ENCODE results near the gene GTPBP8.

DNA sequence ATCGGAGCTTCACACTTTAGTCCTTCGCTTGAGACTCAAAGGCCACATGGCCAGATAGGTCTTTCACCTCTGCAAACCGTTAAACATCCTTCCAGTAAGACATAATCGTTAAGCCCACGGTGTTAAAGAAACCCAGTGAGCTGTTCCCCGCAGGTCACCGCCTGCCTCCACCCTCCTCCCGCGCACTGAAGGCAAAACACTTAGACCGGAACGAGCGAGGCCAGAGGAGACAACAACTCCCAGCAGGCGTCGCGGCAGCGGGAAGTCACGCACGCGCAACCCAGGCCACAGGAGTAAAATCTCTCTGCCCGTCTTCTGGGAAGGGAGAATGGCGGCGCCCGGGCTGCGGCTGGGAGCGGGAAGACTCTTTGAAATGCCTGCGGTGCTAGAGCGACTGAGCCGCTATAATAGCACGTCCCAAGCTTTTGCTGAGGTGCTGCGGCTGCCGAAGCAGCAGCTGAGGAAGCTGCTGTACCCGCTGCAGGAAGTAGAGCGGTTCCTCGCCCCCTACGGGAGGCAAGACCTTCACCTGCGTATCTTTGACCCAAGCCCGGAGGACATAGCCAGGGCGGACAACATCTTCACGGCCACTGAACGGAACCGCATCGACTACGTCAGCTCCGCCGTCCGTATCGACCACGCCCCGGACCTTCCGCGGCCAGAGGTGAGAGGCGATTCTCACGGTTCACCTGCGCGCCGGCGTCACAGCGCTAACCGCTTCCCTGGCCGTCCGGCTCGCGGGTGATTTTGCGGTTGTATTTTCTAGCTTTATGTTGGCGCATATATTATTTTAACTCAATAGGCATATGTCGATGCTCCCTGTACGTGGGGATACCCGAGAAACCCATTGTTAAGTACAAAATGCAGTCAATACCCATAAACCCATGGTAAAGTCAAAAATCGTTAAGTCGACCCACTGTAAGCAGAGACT is at the start of gene GTPBP8:
- TF ChIP-seq POLR2AphosphoS5 (IDR thresholded peaks at IDR 0.05; ENCODE audit: low read length) = peak; percentile 93
- TF ChIP-seq, protein P1, sequence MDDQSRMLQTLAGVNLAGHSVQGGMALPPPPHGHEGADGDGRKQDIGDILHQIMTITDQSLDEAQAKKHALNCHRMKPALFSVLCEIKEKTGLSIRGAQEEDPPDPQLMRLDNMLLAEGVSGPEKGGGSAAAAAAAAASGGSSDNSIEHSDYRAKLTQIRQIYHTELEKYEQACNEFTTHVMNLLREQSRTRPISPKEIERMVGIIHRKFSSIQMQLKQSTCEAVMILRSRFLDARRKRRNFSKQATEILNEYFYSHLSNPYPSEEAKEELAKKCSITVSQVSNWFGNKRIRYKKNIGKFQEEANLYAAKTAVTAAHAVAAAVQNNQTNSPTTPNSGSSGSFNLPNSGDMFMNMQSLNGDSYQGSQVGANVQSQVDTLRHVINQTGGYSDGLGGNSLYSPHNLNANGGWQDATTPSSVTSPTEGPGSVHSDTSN (IDR thresholded peaks at IDR 0.05; ENCODE audit: insufficient replicate concordance, low read depth, low read length) = peak; percentile 8
- no peak for TF ChIP-seq CTCF (IDR thresholded peaks at IDR 0.05 in 2 of 3, conservative IDR thresholded peaks at IDR 0.05 in 1 of 3; ENCODE audit: control insufficient read depth in 2 of 3, extremely low read depth in 1 of 3, insufficient read depth in 1 of 3, low read depth in 3 of 3, low read length in 3 of 3)
- 0 out of 4 replicates have a peak, but pooled peaks of 1 of the 2 experiments have one; percentile 1 for TF ChIP-seq SRF (IDR thresholded peaks at IDR 0.05; ENCODE audit: low read depth in 2 of 2, low read length in 2 of 2)
- TF ChIP-seq, protein P2, sequence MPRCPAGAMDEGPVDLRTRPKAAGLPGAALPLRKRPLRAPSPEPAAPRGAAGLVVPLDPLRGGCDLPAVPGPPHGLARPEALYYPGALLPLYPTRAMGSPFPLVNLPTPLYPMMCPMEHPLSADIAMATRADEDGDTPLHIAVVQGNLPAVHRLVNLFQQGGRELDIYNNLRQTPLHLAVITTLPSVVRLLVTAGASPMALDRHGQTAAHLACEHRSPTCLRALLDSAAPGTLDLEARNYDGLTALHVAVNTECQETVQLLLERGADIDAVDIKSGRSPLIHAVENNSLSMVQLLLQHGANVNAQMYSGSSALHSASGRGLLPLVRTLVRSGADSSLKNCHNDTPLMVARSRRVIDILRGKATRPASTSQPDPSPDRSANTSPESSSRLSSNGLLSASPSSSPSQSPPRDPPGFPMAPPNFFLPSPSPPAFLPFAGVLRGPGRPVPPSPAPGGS (IDR thresholded peaks at IDR 0.05; ENCODE audit: borderline replicate concordance, insufficient read depth, low read depth, low read length, poor library complexity, severe bottlenecking) = no peak

Data from GM12878 (cell line).